ENCODE measurements around the gene FANCC.

- TF ChIP-seq POLR2A (IDR thresholded peaks at IDR 0.05): no peak
- TF ChIP-seq, protein P1, sequence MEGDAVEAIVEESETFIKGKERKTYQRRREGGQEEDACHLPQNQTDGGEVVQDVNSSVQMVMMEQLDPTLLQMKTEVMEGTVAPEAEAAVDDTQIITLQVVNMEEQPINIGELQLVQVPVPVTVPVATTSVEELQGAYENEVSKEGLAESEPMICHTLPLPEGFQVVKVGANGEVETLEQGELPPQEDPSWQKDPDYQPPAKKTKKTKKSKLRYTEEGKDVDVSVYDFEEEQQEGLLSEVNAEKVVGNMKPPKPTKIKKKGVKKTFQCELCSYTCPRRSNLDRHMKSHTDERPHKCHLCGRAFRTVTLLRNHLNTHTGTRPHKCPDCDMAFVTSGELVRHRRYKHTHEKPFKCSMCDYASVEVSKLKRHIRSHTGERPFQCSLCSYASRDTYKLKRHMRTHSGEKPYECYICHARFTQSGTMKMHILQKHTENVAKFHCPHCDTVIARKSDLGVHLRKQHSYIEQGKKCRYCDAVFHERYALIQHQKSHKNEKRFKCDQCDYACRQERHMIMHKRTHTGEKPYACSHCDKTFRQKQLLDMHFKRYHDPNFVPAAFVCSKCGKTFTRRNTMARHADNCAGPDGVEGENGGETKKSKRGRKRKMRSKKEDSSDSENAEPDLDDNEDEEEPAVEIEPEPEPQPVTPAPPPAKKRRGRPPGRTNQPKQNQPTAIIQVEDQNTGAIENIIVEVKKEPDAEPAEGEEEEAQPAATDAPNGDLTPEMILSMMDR (IDR thresholded peaks at IDR 0.05): no peak
Observed at GRCh38 chr9:95058121-95058785, 259.3 kb downstream of the FANCC start.
